K562 (cell line): ENCODE results near the gene APLF. TPM values are rescaled to one million over a fixed set of nuclear protein-coding genes. Genes with fewer than 3 reads are reported as not detected.
A peak's percentile ranks its signal among the peaks of the same experiment; 100 is the strongest.

Experiments used
- BACH1 ChIP-seq: fragments of 200-800 bp; sonication (Bioruptor generic); IDR thresholded peaks from 2 replicates; pipeline ENCODE4 v1.6.1; 2016; ENCODE audit warnings: missing genetic modification characterization, missing compliant biosample characterization
- BRD9 ChIP-seq: fragments of 450-650 bp; IDR thresholded peaks from 2 replicates; pipeline ENCODE4 v1.6.1; 2018; ENCODE audit warnings: low read depth; ENCODE audit not compliant: partially characterized antibody
- MCM2 ChIP-seq: fragments of 450-650 bp; IDR thresholded peaks from 2 replicates; pipeline ENCODE4 v1.6.1; 2017; ENCODE audit warnings: low read depth, mild to moderate bottlenecking
- MECOM ChIP-seq: fragments of 250-450 bp; sonication (Bioruptor Pico); IDR thresholded peaks from 2 replicates; pipeline ENCODE4 v1.8.0; 2022; ENCODE audit warnings: inconsistent platforms
- NR4A1 ChIP-seq, 2 experiments: fragments of 250-450 bp in 1 of 2; fragments of 450-650 bp in 1 of 2; sonication (Bioruptor Pico) in 1 of 2; IDR thresholded peaks; 2 replicates each; pipeline versions ENCODE4 v1.4.0 to v1.6.1; 2016 to 2020; ENCODE audit warnings: mild to moderate bottlenecking in 2 of 2, missing compliant biosample characterization in 1 of 2, missing genetic modification characterization in 1 of 2, moderate library complexity in 1 of 2
- NUFIP1 ChIP-seq: fragments of 450-650 bp; IDR thresholded peaks from 2 replicates; pipeline ENCODE4 v1.6.1; 2018; ENCODE audit not compliant: partially characterized antibody
- SRF ChIP-seq, 2 experiments: fragments of 250-450, 450-650 bp in 1 of 2; sonication (Bioruptor Pico) in 1 of 2; sonication (generic) in 1 of 2; formaldehyde crosslinking; IDR thresholded peaks; 2 replicates each; pipeline versions ENCODE4 v1.5.0 to v1.5.1; 2020 to 2022; ENCODE audit warnings: mild to moderate bottlenecking in 1 of 2, missing genetic modification reagents in 1 of 2
- ZNF175 ChIP-seq: fragments of 200-800 bp; sonication (Bioruptor generic); IDR thresholded peaks from 2 replicates; pipeline ENCODE4 v1.6.1; 2016; ENCODE audit warnings: low read depth, mild to moderate bottlenecking, missing genetic modification characterization, missing compliant biosample characterization
- ZNF280B ChIP-seq: fragments of 250-450 bp; sonication (Bioruptor Pico); IDR thresholded peaks from 2 replicates; pipeline ENCODE4 v1.5.1; 2021; ENCODE audit warnings: mild to moderate bottlenecking
- ZNF311 ChIP-seq: fragments of 250-450 bp; sonication (Bioruptor Pico); IDR thresholded peaks from 2 replicates; pipeline ENCODE4 v1.4.0; 2020; ENCODE audit warnings: mild to moderate bottlenecking, moderate library complexity
- ZNF507 ChIP-seq: conservative IDR thresholded peaks from 2 replicates; pipeline ENCODE4 v1.6.1; 2017; ENCODE audit warnings: missing genetic modification characterization, missing compliant biosample characterization
- ZNF592 ChIP-seq: fragments of 450-650 bp; IDR thresholded peaks from 2 replicates; pipeline ENCODE4 v1.6.1; 2017; ENCODE audit warnings: antibody characterized with exemption, mild to moderate bottlenecking
- ZNF639 ChIP-seq, 2 experiments: fragments of 200-800 bp in 1 of 2; sonication (Bioruptor generic) in 1 of 2; sonication (generic) in 1 of 2; formaldehyde crosslinking in 1 of 2; IDR thresholded peaks in 1 of 2; conservative IDR thresholded peaks in 1 of 2; 2 replicates each; pipeline versions ENCODE4 v1.5.0 to v1.6.1; 2016 to 2020; ENCODE audit warnings: missing compliant biosample characterization in 1 of 2, missing genetic modification characterization in 1 of 2, missing genetic modification reagents in 1 of 2
- polyA plus RNA-seq, 8 experiments: library from polyadenylated mRNA; depleted of rRNA in 4 of 8; stranded (reverse) in 5 of 8; unstranded in 3 of 8; fragments of >200 nt; fragmentation: Nextera tagmentation in 2 of 8; fragmentation: Illumina TruSeq in 1 of 8; extraction: Ambion mirVana in 2 of 8; extraction: Trizol in 1 of 8; gene quantifications; 2 replicates each; pipeline versions ENCODE4 v1.2.1 to v1.2.3, GENCODE V29; 2011 to 2014; ENCODE audit warnings: inconsistent platforms in 1 of 8, missing spikeins in 1 of 8
- total RNA-seq, 7 experiments: library from RNA; depleted of rRNA in 6 of 7; stranded (reverse); fragments of >200 nt in 6 of 7; fragmentation: Illumina TruSeq in 2 of 7; extraction: Trizol in 2 of 7; gene quantifications; 2 replicates each; pipeline versions ENCODE4 v1.2.1 to v1.2.3, GENCODE V29; 2011 to 2021; ENCODE audit warnings: low replicate concordance in 1 of 7

APLF gene
- total and polyA plus RNA-seq, 9 of the 15 experiments (the other 6 are each of a cell fraction or from before 2014, with no cell fraction given): 0.07 to 1.1 (median 0.71) TPM

GRCh38 chr2:68612765-68613519 lies 145.6 kb downstream of the APLF start (continued):
- TF ChIP-seq NR4A1 (CRISPR knock-in tag; IDR thresholded peaks at IDR 0.05) (no peak), NR4A1 (tag; IDR thresholded peaks at IDR 0.05) (peak; percentile 65), ZNF639 (CRISPR knock-in tag; conservative IDR thresholded peaks at IDR 0.05 in 1 of 2, IDR thresholded peaks at IDR 0.05 in 1 of 2) (0 out of 4 replicates have a peak, but pooled peaks of 1 of the 2 experiments have one; percentile 46), MECOM (CRISPR knock-in tag) (peak; percentile 74; the same call in 1 of the 2 replicates), ZNF507 (tag) (peak; percentile 39; the same call in 1 of the 2 replicates), NUFIP1 (no peak), BACH1 (tag) (peak; percentile 39; the same call in 1 of the 2 replicates), BRD9 (no peak), ZNF280B (CRISPR knock-in tag) (no peak), ZNF311 (CRISPR knock-in tag) (peak; percentile 87), ZNF592 (peak; percentile 91), SRF (CRISPR knock-in tag; IDR thresholded peaks at IDR 0.05) (peak in 1 of 2 experiments; percentile 82; a peak in 1 of 4 replicates), ZNF175 (CRISPR knock-in tag) (peak; percentile 71), MCM2 (no peak)
